Adrenal gland (tissue), 12 donors: ENCODE measurements around the gene PTPRN2. TPM values are rescaled to one million over a fixed set of nuclear protein-coding genes. Genes with fewer than 3 reads are reported as not detected.

Experiments used
- DNase-seq, 7 donors: peaks; one replicate each; pipeline ENCODE4 v3.0.0-alpha.2; 2019 to 2020
- H3K27ac ChIP-seq, 5 donors: fragments of 200-600 bp; sonication (generic) in 4 of 5; 1 replicate in 3 of 5; 2 replicates in 2 of 5; pipeline versions ENCODE4 v1.5.1 to v1.8.0; 2016 to 2020; ENCODE audit warnings: mild to moderate bottlenecking in 1 of 5
- H3K27me3 ChIP-seq: fragments of 200-600 bp; 2 replicates; pipeline ENCODE4 v1.8.0; 2021
- H3K36me3 ChIP-seq, 2 donors: fragments of 200-600 bp; replicated peaks in 1 of 2; 1 replicate in 1 of 2; 2 replicates in 1 of 2; pipeline versions ENCODE4 v1.5.1 to v1.8.0; 2018 to 2022
- H3K4me1 ChIP-seq, 2 donors: fragments of 200-600 bp; replicated peaks in 1 of 2; 1 replicate in 1 of 2; 2 replicates in 1 of 2; pipeline versions ENCODE4 v1.5.1 to v1.8.0; 2018 to 2021
- H3K4me3 ChIP-seq, 4 donors: fragments of 200-600 bp; sonication (generic) in 3 of 4; one replicate each; pipeline ENCODE4 v1.5.1; 2016 to 2018
- H3K9me3 ChIP-seq, 3 donors: fragments of 200-600 bp; sonication (generic) in 1 of 3; replicated peaks in 1 of 3; 1 replicate in 2 of 3; 2 replicates in 1 of 3; pipeline versions ENCODE4 v1.5.1 to v1.8.0; 2016 to 2021
- POLR2A ChIP-seq, 2 donors: fragments of 450-650 bp; IDR thresholded peaks; one replicate each; pipeline ENCODE4 v1.6.1; 2017; ENCODE audit warnings: antibody characterized with exemption in 2 of 2, mild to moderate bottlenecking in 2 of 2, moderate library complexity in 1 of 2
- WGBS, 4 donors: extraction: QIAGEN DNeasy Blood & Tissue Kit in 2 of 4; methylation state at CpG; one replicate each; pipeline versions ENCODE4 v1.1.5 to v1.1.7; 2013 to 2017; 5-methylcytosine and 5-hydroxymethylcytosine counted together
- intact Hi-C, 2 donors: fragments of 100-400 bp; cut with DNase I; formaldehyde crosslinking; loops; one replicate each; pipeline versions ENCODE4 v1.14.1 to v1.15.0; 2022 to 2023
- polyA plus RNA-seq, 3 donors: library from polyadenylated mRNA; stranded (reverse); fragments of 200-250 nt in 2 of 3; fragments of 350-450 nt in 1 of 3; fragmentation: Illumina TruSeq in 1 of 3; extraction: RNeasy Lipid Tissue Mini Kit (QIAGEN cat#74804) in 1 of 3; gene quantifications; one replicate each; pipeline ENCODE4 v1.2.3, GENCODE V29; 2013 to 2014
- total RNA-seq, 9 donors: library from RNA; depleted of rRNA in 4 of 9; stranded (reverse); fragments of >200 nt in 4 of 9; fragments of 120-200 nt in 1 of 9; fragmentation: NEBNext Ultra II Directional in 1 of 9; extraction: Animal tissue kit (Norgen Biotek cat#: 25700) in 1 of 9; gene quantifications; one replicate each; pipeline versions ENCODE4 v1.1.0 to v1.2.4, GENCODE V29; 2013 to 2023
- TF ChIP-seq, protein P1 (sequence below), 6 experiments: fragments of 450-650 bp in 4 of 6; fragments of 200-600 bp in 2 of 6; sonication (generic) in 1 of 6; IDR thresholded peaks; 1 replicate in 5 of 6; 2 replicates in 1 of 6; pipeline versions ENCODE4 v1.5.1 to v1.8.0; 2016 to 2021; ENCODE audit warnings: antibody characterized with exemption in 6 of 6, mild to moderate bottlenecking in 2 of 6, moderate library complexity in 1 of 6
- donor health status: healthy with polysubstance abuse.
- donor health status: Bipolar disorder and iron deficiency.
- donor health status: DM: yes; HTN: yes; CAD: no.
- donor health status: DM: no; HTN: no; CAD: no.
- donor health status: DM: no; HTN: no; CAD: no.
- donor health status: DM: yes; HTN: yes; CAD: no.

PTPRN2 gene
- total and polyA plus RNA-seq, 12 donors: 2.2 to 16.2 (median 3.4) TPM

- no peaks in the 10 kb centered on the region for H3K27me3 ChIP-seq
- H3K36me3 ChIP-seq: no peaks in the 10 kb centered on the region
- TF ChIP-seq, protein P1, sequence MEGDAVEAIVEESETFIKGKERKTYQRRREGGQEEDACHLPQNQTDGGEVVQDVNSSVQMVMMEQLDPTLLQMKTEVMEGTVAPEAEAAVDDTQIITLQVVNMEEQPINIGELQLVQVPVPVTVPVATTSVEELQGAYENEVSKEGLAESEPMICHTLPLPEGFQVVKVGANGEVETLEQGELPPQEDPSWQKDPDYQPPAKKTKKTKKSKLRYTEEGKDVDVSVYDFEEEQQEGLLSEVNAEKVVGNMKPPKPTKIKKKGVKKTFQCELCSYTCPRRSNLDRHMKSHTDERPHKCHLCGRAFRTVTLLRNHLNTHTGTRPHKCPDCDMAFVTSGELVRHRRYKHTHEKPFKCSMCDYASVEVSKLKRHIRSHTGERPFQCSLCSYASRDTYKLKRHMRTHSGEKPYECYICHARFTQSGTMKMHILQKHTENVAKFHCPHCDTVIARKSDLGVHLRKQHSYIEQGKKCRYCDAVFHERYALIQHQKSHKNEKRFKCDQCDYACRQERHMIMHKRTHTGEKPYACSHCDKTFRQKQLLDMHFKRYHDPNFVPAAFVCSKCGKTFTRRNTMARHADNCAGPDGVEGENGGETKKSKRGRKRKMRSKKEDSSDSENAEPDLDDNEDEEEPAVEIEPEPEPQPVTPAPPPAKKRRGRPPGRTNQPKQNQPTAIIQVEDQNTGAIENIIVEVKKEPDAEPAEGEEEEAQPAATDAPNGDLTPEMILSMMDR (IDR thresholded peaks at IDR 0.05): no peak
- TF ChIP-seq POLR2A (IDR thresholded peaks at IDR 0.05): no peak
- no peak for DNase-seq
- H3K4me1 ChIP-seq: no peaks in the 10 kb centered on the region
- intact Hi-C loops: no loop called here
- WGBS, 4 donors: 89 to 94% (median 92%) methylated on average over 18 of the region's 18 CpGs
- no peaks in the 10 kb centered on the region for H3K9me3 ChIP-seq
- no peak overlapping the region for H3K27ac ChIP-seq
- H3K4me3 ChIP-seq: no peak overlapping the region
Measured at GRCh38 chr7:158084555-158084954, 503.1 kb downstream of the PTPRN2 start.

DNA sequence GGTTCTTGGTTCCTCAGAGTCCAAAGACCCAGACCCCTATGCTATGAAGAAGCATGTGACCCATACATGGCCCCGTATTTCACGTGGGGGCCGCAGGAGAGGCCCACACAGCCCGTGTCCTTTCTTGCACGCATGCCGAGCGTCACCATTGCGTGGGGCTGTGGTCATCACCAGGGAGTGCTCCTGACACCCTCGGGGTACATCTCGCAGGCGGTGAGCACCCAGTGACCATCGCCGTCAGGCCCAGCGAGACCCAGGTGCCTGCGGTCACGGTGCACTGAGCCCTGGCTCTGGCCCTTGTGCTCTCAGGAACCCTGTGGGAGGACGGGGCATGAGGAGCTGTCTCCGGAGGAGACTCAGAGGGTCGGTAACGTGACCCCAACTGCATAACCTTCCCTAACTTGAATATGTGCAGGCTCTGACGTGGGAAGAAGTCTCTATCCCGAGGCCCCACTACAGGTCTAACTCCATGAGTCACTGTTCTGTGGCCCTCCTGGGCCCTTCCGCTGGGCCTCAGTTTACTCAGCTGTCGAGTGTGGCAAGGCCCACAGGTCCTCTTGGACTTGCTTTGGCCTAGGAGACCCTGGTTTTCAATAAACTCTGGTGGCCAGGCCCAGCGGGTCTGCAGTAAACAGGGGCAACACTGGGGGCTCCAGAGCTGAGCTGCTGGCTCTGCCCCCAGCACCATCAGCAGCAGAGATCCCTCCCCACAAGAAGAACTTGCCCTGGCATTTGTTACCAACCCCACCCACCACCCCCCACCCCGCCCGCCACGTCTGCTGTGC, 503.9 kb downstream of the PTPRN2 start:
- no peaks in the 10 kb centered on the region for H3K27me3 ChIP-seq
- no peaks in the 10 kb centered on the region for H3K4me1 ChIP-seq
- no peak for TF ChIP-seq POLR2A (IDR thresholded peaks at IDR 0.05)
- TF ChIP-seq, protein P1 (IDR thresholded peaks at IDR 0.05): no peak
- intact Hi-C loops: no loop called here
- 90 to 98% (median 92%) methylated on average over 8 to 28 of the region's 28 CpGs for WGBS, 4 donors
- H3K27ac ChIP-seq: no peak overlapping the region
- H3K36me3 ChIP-seq: no peaks in the 10 kb centered on the region
- no peak for DNase-seq
- H3K9me3 ChIP-seq: no peaks in the 10 kb centered on the region
- no peak overlapping the region for H3K4me3 ChIP-seq

GRCh38 chr7:158082761-158083160, 504.9 kb downstream of the PTPRN2 start:
- Histone ChIP-seq H3K36me3 (no peaks in the 10 kb centered on the region), H3K4me1 (no peaks in the 10 kb centered on the region), H3K9me3 (no peaks in the 10 kb centered on the region), H3K27ac (no peak overlapping the region), H3K27me3 (no peaks in the 10 kb centered on the region), H3K4me3 (no peak overlapping the region)
- TF ChIP-seq, protein P1 (IDR thresholded peaks at IDR 0.05): no peak
- no peak for TF ChIP-seq POLR2A (IDR thresholded peaks at IDR 0.05)
- DNase-seq: no peak
- intact Hi-C loops: no loop called here
- WGBS, 4 donors: 81 to 90% (median 89%) methylated on average over 7 to 8 of the region's 8 CpGs

- TF ChIP-seq POLR2A (IDR thresholded peaks at IDR 0.05): no peak
- TF ChIP-seq, protein P1 (IDR thresholded peaks at IDR 0.05): no peak
- Histone ChIP-seq H3K9me3 (no peaks in the 10 kb centered on the region), H3K4me1 (no peaks in the 10 kb centered on the region), H3K36me3 (no peaks in the 10 kb centered on the region), H3K4me3 (no peak overlapping the region), H3K27ac (no peak overlapping the region), H3K27me3 (no peaks in the 10 kb centered on the region)
- 83 to 90% (median 86%) methylated on average over 21 of the region's 21 CpGs for WGBS, 4 donors
- DNase-seq: no peak
- intact Hi-C loops: no loop called here
Measured at GRCh38 chr7:158080899-158081445, 506.7 kb downstream of the PTPRN2 start.
